NB4 (cell line): Measurements from ENCODE around the gene TRIP10.

ENCODE experiments used
- DNase-seq: peaks from one replicate; pipeline ENCODE4 v3.0.0; 2010; ENCODE audit warnings: low read depth
- H3K4me3 ChIP-seq: one replicate; pipeline ENCODE4 v1.5.1; 2011; ENCODE audit warnings: mild to moderate bottlenecking, low read depth, low read length, moderate library complexity
- CTCF ChIP-seq: IDR thresholded peaks from one replicate; pipeline ENCODE4 v1.5.1; 2012; ENCODE audit warnings: low read depth, low read length
- MAX ChIP-seq: IDR thresholded peaks from 2 replicates; pipeline ENCODE4 v1.6.1; 2011; ENCODE audit warnings: low read depth, low read length
- MYC ChIP-seq: IDR thresholded peaks from 2 replicates; pipeline ENCODE4 v1.6.1; 2011; ENCODE audit warnings: low read depth, low read length
- POLR2A ChIP-seq: IDR thresholded peaks from 2 replicates; pipeline ENCODE4 v1.6.1; 2011; ENCODE audit warnings: mild to moderate bottlenecking; ENCODE audit not compliant: insufficient read length; ENCODE audit errors: extremely low read depth

TRIP10 gene

DNA sequence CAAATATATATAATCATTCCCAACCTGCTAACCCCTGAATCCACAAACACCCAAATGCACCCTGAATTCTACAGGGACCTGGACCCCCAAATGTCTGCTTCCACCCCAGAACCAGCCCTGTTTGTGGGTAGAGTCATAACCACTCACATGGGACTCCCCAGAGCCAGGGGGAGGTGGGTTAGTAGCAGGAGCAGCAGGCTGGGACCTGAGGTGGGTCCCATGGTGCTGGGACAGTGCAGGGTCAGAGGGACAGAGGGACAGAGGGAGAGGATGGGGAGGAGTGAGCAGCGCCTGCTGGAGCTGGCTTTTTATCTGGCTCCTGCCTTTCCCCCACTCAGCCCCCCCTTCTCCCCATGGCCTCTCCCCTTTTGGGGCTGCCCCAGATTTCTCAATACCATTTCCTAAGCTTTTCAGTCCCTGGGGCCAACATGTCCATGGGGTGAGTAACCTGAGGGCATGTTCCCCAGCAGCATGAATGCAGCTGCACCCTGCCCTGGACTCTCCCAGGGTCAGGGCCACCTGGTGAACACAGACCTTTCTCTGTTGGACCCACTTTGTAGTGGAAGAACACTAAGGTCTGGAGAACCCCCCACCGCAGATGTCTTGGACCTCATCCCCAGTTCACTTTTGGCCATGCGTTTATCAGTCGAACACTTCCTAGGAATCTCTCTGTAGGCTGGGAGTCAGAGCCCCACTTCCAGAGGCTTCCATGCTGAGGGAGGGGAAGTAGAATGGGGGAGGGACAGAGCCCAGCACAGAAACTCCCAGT is 18.9 kb upstream of the TRIP10 start, which contains the start of gene C3:
Gene C3, minus strand, starts transcription at position 282 of the 769 bp plus-strand sequence. Its CDS starts 61 bp downstream, at position 221.
- TF ChIP-seq CTCF (no peak), MAX (no peak), MYC (no peak), POLR2A (no peak)
- H3K4me3 ChIP-seq = no peak within 1 kb of the TSS
- DNase-seq = peak; percentile 74

DNA sequence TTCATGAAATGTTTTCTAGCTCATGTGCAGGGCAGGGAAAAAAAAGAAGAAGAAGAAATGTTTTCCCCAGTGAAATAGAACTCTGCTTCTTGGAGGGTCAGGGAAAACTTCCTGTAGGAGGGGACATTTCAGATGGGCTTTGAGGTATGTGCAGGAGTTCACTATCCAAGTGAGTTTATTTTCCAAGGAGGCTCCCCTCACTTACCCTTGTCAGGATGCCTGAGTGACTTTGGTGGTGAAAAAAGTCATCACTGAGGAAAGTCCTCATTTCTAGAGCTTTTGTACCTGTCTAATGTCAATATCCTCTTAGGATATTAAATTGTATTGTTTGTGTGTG is 18.4 kb upstream of the TRIP10 start:
- H3K4me3 ChIP-seq = no peak overlapping the region
- no peak for DNase-seq
- TF ChIP-seq POLR2A (no peak), CTCF (no peak), MYC (no peak), MAX (no peak)

DNA sequence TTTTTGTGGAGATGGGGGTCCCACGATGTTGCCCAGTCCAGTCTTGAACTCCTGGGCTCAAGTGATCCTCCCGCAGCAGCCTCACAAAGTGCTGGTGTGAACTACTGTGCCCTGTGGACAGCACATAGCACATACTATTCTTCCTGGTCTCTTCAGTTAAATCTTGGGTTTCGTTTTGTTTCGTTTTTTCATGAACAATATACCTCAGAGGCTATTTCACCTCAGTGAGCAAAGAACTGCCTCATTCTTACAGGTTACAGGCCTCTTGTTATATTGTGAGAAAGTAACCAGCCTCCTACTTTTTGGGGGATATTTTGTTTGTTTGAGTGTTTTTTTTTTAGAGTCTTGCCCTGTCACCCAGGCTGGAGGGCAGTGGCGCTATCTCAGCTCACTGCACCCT is 17.7 kb upstream of the TRIP10 start:
- no peak overlapping the region for H3K4me3 ChIP-seq
- peak; percentile 33 for DNase-seq
- TF ChIP-seq CTCF (no peak), MAX (no peak)

DNA sequence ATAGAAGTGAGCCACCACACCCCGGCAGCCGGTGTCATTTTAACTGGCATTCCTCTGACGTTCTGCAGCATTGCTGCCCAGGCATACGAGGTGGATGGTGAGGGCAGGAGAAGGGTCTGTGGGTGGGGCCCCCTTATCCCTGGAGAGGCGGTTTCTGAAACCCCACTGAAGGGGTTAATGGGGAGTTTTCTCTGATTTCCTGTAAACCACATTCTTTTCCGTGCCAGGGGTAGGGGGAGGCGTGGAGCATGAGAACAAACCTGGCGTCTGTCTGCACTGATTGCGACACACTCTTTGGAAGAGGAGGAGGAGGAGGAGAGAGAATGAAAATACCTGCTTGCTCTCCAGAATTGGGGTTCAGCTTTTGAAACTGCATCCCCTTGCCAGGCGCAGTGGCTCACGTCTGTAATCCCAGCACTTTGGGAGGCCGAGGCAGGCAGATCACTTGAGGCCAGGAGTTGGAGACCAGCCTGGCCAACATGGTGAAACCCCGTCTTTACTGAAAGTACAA is 16.3 kb upstream of the TRIP10 start:
- DNase-seq = peak; percentile 34
- TF ChIP-seq POLR2A (no peak), MAX (no peak), MYC (no peak), CTCF (no peak)
- H3K4me3 ChIP-seq = no peak overlapping the region

DNA sequence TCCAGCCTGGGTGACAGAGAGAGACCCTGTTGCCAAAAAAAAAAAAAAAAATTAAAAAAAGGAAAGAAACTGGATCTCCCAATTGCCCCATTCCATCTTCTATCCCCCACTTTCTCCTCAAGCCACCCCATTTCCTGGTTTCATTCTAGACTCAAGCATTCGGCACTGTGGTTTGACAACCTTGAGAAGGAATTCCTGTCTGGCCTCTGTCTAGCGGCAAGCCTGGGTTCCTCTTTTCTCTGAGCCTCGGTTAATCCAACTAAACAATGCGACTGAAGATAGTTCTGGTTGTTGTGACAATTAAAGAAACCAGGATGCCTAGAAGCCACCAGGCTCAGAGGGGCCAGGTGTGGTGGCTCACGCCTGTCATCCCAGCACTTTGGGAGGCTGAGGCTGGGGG is 15.7 kb upstream of the TRIP10 start:
- no peak for TF ChIP-seq POLR2A
- no peak for TF ChIP-seq CTCF
- no peak for TF ChIP-seq MAX
- no peak for TF ChIP-seq MYC
- DNase-seq = peak; percentile 61
- no peak overlapping the region for H3K4me3 ChIP-seq
